Measurements from ENCODE around the gene TOMM20. TPM values are rescaled to one million over a fixed set of nuclear protein-coding genes. Genes with fewer than 3 reads are reported as not detected.
"Not testable (repeated sequence)": the region's sequence is repeated elsewhere in the genome, so short reads cannot be mapped to it uniquely, and the experiment has no call there.

The TOMM20 gene
- total RNA-seq, 2 donors from 2014 or later, result 110 to 117 TPM

GRCh38 chr1:235074523-235075047, 54.1 kb downstream of the TOMM20 start:
- ATAC-seq (replicated peaks), result peak; percentile 61
- H3K9me3 Mint-ChIP-seq, result no peaks in the 10 kb centered on the region
- H3K27me3 Mint-ChIP-seq, result no peaks in the 10 kb centered on the region
- H3K4me3 Mint-ChIP-seq, result no peak overlapping the region
- peaks cover 22% of the 10 kb centered on the region for H3K4me1 Mint-ChIP-seq
- peak overlapping the region; percentile 96 for H3K27ac Mint-ChIP-seq
- H3K36me3 Mint-ChIP-seq (ENCODE audit: low read depth), result no peaks in the 10 kb centered on the region

- H3K4me1 Mint-ChIP-seq, result peaks cover 22% of the 10 kb centered on the region
- H3K27me3 Mint-ChIP-seq, result no peaks in the 10 kb centered on the region
- no peaks in the 10 kb centered on the region for H3K9me3 Mint-ChIP-seq
- no peak overlapping the region for H3K4me3 Mint-ChIP-seq
- H3K27ac Mint-ChIP-seq, result peak overlapping the region; percentile 96
- no peak for ATAC-seq (replicated peaks)
- no peaks in the 10 kb centered on the region for H3K36me3 Mint-ChIP-seq (ENCODE audit: low read depth)
Measured at GRCh38 chr1:235073968-235074522, 54.6 kb downstream of the TOMM20 start.

GRCh38 chr1:235073331-235073967, 55.2 kb downstream of the TOMM20 start:
- Mint-ChIP-seq H3K27ac (no peak overlapping the region), H3K27me3 (no peaks in the 10 kb centered on the region), H3K4me1 (peaks cover 22% of the 10 kb centered on the region), H3K4me3 (no peak overlapping the region), H3K36me3 (ENCODE audit: low read depth) (no peaks in the 10 kb centered on the region), H3K9me3 (no peaks in the 10 kb centered on the region)
- ATAC-seq (replicated peaks), result no peak

GRCh38 chr1:235072577-235072976, 56.1 kb downstream of the TOMM20 start:
- not testable (repeated sequence) for H3K4me3 Mint-ChIP-seq; H3K27me3 Mint-ChIP-seq; H3K9me3 Mint-ChIP-seq; ATAC-seq (replicated peaks); H3K36me3 Mint-ChIP-seq (ENCODE audit: low read depth); H3K27ac Mint-ChIP-seq
- H3K4me1 Mint-ChIP-seq, result peaks cover 25% of the 10 kb centered on the region

GRCh38 chr1:235072096-235072495, 56.5 kb downstream of the TOMM20 start:
- Mint-ChIP-seq H3K9me3 (no peaks in the 10 kb centered on the region), H3K36me3 (ENCODE audit: low read depth) (no peaks in the 10 kb centered on the region), H3K4me1 (peaks cover 29% of the 10 kb centered on the region), H3K27ac (no peak overlapping the region), H3K4me3 (no peak overlapping the region), H3K27me3 (no peaks in the 10 kb centered on the region)
- no peak for ATAC-seq (replicated peaks)

GRCh38 chr1:235070819-235071218, 57.8 kb downstream of the TOMM20 start:
- no peak overlapping the region for H3K4me3 Mint-ChIP-seq
- no peak overlapping the region for H3K27ac Mint-ChIP-seq
- H3K9me3 Mint-ChIP-seq, result no peaks in the 10 kb centered on the region
- ATAC-seq (replicated peaks), result no peak
- peaks cover 24% of the 10 kb centered on the region for H3K4me1 Mint-ChIP-seq
- H3K27me3 Mint-ChIP-seq, result no peaks in the 10 kb centered on the region
- H3K36me3 Mint-ChIP-seq (ENCODE audit: low read depth), result no peaks in the 10 kb centered on the region

GRCh38 chr1:235069577-235070563, 58.8 kb downstream of the TOMM20 start:
- H3K27me3 Mint-ChIP-seq, result no peaks in the 10 kb centered on the region
- no peak overlapping the region for H3K27ac Mint-ChIP-seq
- H3K4me1 Mint-ChIP-seq, result peaks cover 21% of the 10 kb centered on the region
- no peak overlapping the region for H3K4me3 Mint-ChIP-seq
- ATAC-seq (replicated peaks), result no peak
- no peaks in the 10 kb centered on the region for H3K9me3 Mint-ChIP-seq
- no peaks in the 10 kb centered on the region for H3K36me3 Mint-ChIP-seq (ENCODE audit: low read depth)

GRCh38 chr1:235069176-235069575, 59.5 kb downstream of the TOMM20 start:
- ATAC-seq (replicated peaks), result no peak
- no peaks in the 10 kb centered on the region for H3K27me3 Mint-ChIP-seq
- H3K36me3 Mint-ChIP-seq (ENCODE audit: low read depth), result no peaks in the 10 kb centered on the region
- H3K4me1 Mint-ChIP-seq, result peaks cover 18% of the 10 kb centered on the region
- H3K4me3 Mint-ChIP-seq, result no peak overlapping the region
- H3K27ac Mint-ChIP-seq, result no peak overlapping the region
- no peaks in the 10 kb centered on the region for H3K9me3 Mint-ChIP-seq

GRCh38 chr1:235068158-235069121, 60.2 kb downstream of the TOMM20 start:
- no peak overlapping the region for H3K4me3 Mint-ChIP-seq
- no peaks in the 10 kb centered on the region for H3K27me3 Mint-ChIP-seq
- H3K27ac Mint-ChIP-seq, result no peak overlapping the region
- H3K9me3 Mint-ChIP-seq, result no peaks in the 10 kb centered on the region
- ATAC-seq (replicated peaks), result no peak
- H3K4me1 Mint-ChIP-seq, result peaks cover 20% of the 10 kb centered on the region
- H3K36me3 Mint-ChIP-seq (ENCODE audit: low read depth), result no peaks in the 10 kb centered on the region

GRCh38 chr1:235067396-235068157, 61.1 kb downstream of the TOMM20 start:
- H3K4me3 Mint-ChIP-seq, result peak overlapping the region; percentile 42
- H3K9me3 Mint-ChIP-seq, result no peaks in the 10 kb centered on the region
- peak; percentile 84 for ATAC-seq (replicated peaks)
- H3K4me1 Mint-ChIP-seq, result peaks cover 18% of the 10 kb centered on the region
- peak overlapping the region; percentile 70 for H3K27ac Mint-ChIP-seq
- no peaks in the 10 kb centered on the region for H3K27me3 Mint-ChIP-seq
- no peaks in the 10 kb centered on the region for H3K36me3 Mint-ChIP-seq (ENCODE audit: low read depth)

GRCh38 chr1:235063068-235063765, 65.4 kb downstream of the TOMM20 start:
- H3K4me1 Mint-ChIP-seq, result peaks cover 18% of the 10 kb centered on the region
- peak; percentile 51 for ATAC-seq (replicated peaks)
- peak overlapping the region; percentile 18 for H3K4me3 Mint-ChIP-seq
- H3K36me3 Mint-ChIP-seq (ENCODE audit: low read depth), result no peaks in the 10 kb centered on the region
- H3K27ac Mint-ChIP-seq, result peak overlapping the region; percentile 16
- no peaks in the 10 kb centered on the region for H3K27me3 Mint-ChIP-seq
- H3K9me3 Mint-ChIP-seq, result no peaks in the 10 kb centered on the region

GRCh38 chr1:235060607-235061470, 67.8 kb downstream of the TOMM20 start:
- no peaks in the 10 kb centered on the region for H3K36me3 Mint-ChIP-seq (ENCODE audit: low read depth)
- H3K27ac Mint-ChIP-seq, result no peak overlapping the region
- no peaks in the 10 kb centered on the region for H3K27me3 Mint-ChIP-seq
- H3K4me3 Mint-ChIP-seq, result no peak overlapping the region
- no peak for ATAC-seq (replicated peaks)
- H3K9me3 Mint-ChIP-seq, result no peaks in the 10 kb centered on the region
- H3K4me1 Mint-ChIP-seq, result peaks cover 11% of the 10 kb centered on the region

All from activated T-helper 17 cell treated with anti-CD3 and anti-CD28 coated beads, Interleukin-2, amount 50 U/mL, for 72 hours (primary cell).